Cardiac muscle cell (in vitro differentiated cells and primary cell): ENCODE data around the gene STPG1. TPM values are rescaled to one million over a fixed set of nuclear protein-coding genes. Genes with fewer than 3 reads are reported as not detected.
A peak's percentile ranks its signal among the peaks of the same experiment; 100 is the strongest.

Experiments
- DNase-seq, 2 donors: peaks; one replicate each; pipeline versions ENCODE4 v3.0.0 to v3.0.0-alpha.2; 2010 to 2017; ENCODE audit warnings: low read depth in 1 of 2, low spot score in 1 of 2
- H3K27ac ChIP-seq: fragments of 200-600 bp; sonication (generic); 2 replicates; pipeline ENCODE4 v1.5.1; 2016
- H3K27me3 ChIP-seq: fragments of 200-600 bp; sonication (generic); 2 replicates; pipeline ENCODE4 v1.6.0; 2016; ENCODE audit warnings: control low read depth
- H3K36me3 ChIP-seq: fragments of 200-600 bp; sonication (generic); 2 replicates; pipeline ENCODE4 v1.5.1; 2016; ENCODE audit warnings: control low read depth
- H3K4me1 ChIP-seq: fragments of 200-600 bp; sonication (generic); 2 replicates; pipeline ENCODE4 v1.8.1; 2017; ENCODE audit warnings: low read depth, mild to moderate bottlenecking, mixed run types
- H3K4me3 ChIP-seq: fragments of 200-600 bp; sonication (generic); 2 replicates; pipeline ENCODE4 v1.5.1; 2016; ENCODE audit warnings: mild to moderate bottlenecking
- H3K9me3 ChIP-seq: fragments of 200-600 bp; sonication (generic); 2 replicates; pipeline ENCODE4 v1.5.1; 2017; ENCODE audit warnings: low read depth, mild to moderate bottlenecking, control low read depth
- CTCF ChIP-seq: IDR thresholded peaks from 2 replicates; pipeline ENCODE4 v1.5.1; 2012; ENCODE audit warnings: low read depth, mild to moderate bottlenecking, low read length
- polyA plus RNA-seq: library from polyadenylated mRNA; unstranded; fragments of >200 nt; fragmentation: Nextera tagmentation; extraction: Ambion mirVana; gene quantifications from 2 replicates; pipeline ENCODE4 v1.2.1, GENCODE V29; 2016
- total RNA-seq: library from RNA; depleted of rRNA; stranded (reverse); fragments of >200 nt; gene quantifications from 2 replicates; pipeline ENCODE4 v1.2.3, GENCODE V29; 2016

The STPG1 gene
- total and polyA plus RNA-seq, 2 experiments from 2014 or later = 9.9 to 10.7 TPM

- Histone ChIP-seq H3K9me3 (no peaks in the 10 kb centered on the region), H3K27me3 (no peaks in the 10 kb centered on the region), H3K27ac (no peak overlapping the region), H3K4me1 (no peaks in the 10 kb centered on the region), H3K4me3 (no peak overlapping the region), H3K36me3 (peaks cover 3% of the 10 kb centered on the region)
- no peak for TF ChIP-seq CTCF
- peak in 1 of 2 donors; percentile 66 for DNase-seq
These were observed 5.5 kb upstream of the STPG1 start for GRCh38 chr1:24418898-24419628.

GRCh38 chr1:24417681-24418080 is 4.1 kb upstream of the STPG1 start:
- no peak for DNase-seq
- H3K9me3 ChIP-seq = no peaks in the 10 kb centered on the region
- H3K27me3 ChIP-seq = no peaks in the 10 kb centered on the region
- H3K27ac ChIP-seq = no peak overlapping the region
- peaks cover 3% of the 10 kb centered on the region for H3K4me1 ChIP-seq
- TF ChIP-seq CTCF = no peak
- no peak overlapping the region for H3K4me3 ChIP-seq
- peaks cover 3% of the 10 kb centered on the region for H3K36me3 ChIP-seq

GRCh38 chr1:24416666-24417391 is 3.2 kb upstream of the STPG1 start:
- Histone ChIP-seq H3K4me1 (peaks cover 4% of the 10 kb centered on the region), H3K27ac (no peak overlapping the region), H3K9me3 (no peaks in the 10 kb centered on the region), H3K36me3 (peaks cover 3% of the 10 kb centered on the region), H3K27me3 (no peaks in the 10 kb centered on the region), H3K4me3 (peak overlapping the region; percentile 50)
- no peak for TF ChIP-seq CTCF
- DNase-seq = peak in 1 of 2 donors; percentile 61

GRCh38 chr1:24415910-24416665 is 2.5 kb upstream of the STPG1 start:
- Histone ChIP-seq H3K4me3 (peak overlapping the region; percentile 50), H3K27ac (no peak overlapping the region), H3K36me3 (peaks cover 3% of the 10 kb centered on the region), H3K4me1 (peaks cover 4% of the 10 kb centered on the region), H3K27me3 (no peaks in the 10 kb centered on the region), H3K9me3 (no peaks in the 10 kb centered on the region)
- DNase-seq = peak; percentile 23 to 25
- no peak for TF ChIP-seq CTCF

- H3K4me1 ChIP-seq = peaks cover 4% of the 10 kb centered on the region
- no peak within 1 kb of the TSS for H3K27ac ChIP-seq
- H3K27me3 ChIP-seq = no peaks in the 10 kb centered on the region
- peak within 1 kb of the TSS; percentile 50 for H3K4me3 ChIP-seq
- H3K36me3 ChIP-seq = peaks cover 3% of the 10 kb centered on the region
- peak; percentile 99 for DNase-seq
- H3K9me3 ChIP-seq = no peaks in the 10 kb centered on the region
- TF ChIP-seq CTCF = peak; percentile 66
These were observed 1.8 kb upstream of the STPG1 start, which contains the start of gene NIPAL3 for GRCh38 chr1:24415334-24415909. Gene NIPAL3 (plus strand): TSS chr1:24415802. CDS start chr1:24419548, 3,746 bp downstream.
